Ectodermal cell (in vitro differentiated cells): ENCODE data around the gene IFI44L.

Source experiments
- H3K27ac ChIP-seq: 2 replicates; pipeline ENCODE4 v1.7.0; 2013; ENCODE audit warnings: mild to moderate bottlenecking, low read depth, low read length; ENCODE audit not compliant: insufficient read depth, poor library complexity, severe bottlenecking
- H3K27me3 ChIP-seq: 2 replicates; pipeline ENCODE4 v1.7.0; 2013; ENCODE audit warnings: mild to moderate bottlenecking, low read length; ENCODE audit not compliant: insufficient read depth, control insufficient read depth, poor library complexity, severe bottlenecking
- H3K36me3 ChIP-seq: one replicate; pipeline ENCODE4 v1.7.0; 2013; ENCODE audit warnings: low read length; ENCODE audit not compliant: control insufficient read depth, insufficient read depth
- H3K4me1 ChIP-seq: one replicate; pipeline ENCODE4 v1.7.0; 2013; ENCODE audit warnings: low read length; ENCODE audit not compliant: control insufficient read depth, insufficient read depth
- H3K4me3 ChIP-seq: 2 replicates; pipeline ENCODE4 v1.7.0; 2013; ENCODE audit warnings: low read depth, low read length, control low read depth; ENCODE audit not compliant: insufficient read depth
- H3K9me3 ChIP-seq: 2 replicates; pipeline ENCODE4 v1.7.0; 2013; ENCODE audit warnings: mild to moderate bottlenecking, low read length, moderate library complexity; ENCODE audit not compliant: control insufficient read depth
- WGBS, 2 experiments: methylation state at CpG; one replicate each; pipeline ENCODE4 v1.1.7; 2013; ENCODE audit warnings: missing lambda C conversion rate in 2 of 2; 5-methylcytosine and 5-hydroxymethylcytosine counted together

Gene IFI44L

GRCh38 chr1:78681265-78681664, 61.0 kb downstream of the IFI44L start:
- Histone ChIP-seq H3K27me3 (no peaks in the 10 kb centered on the region), H3K4me3 (no peak overlapping the region), H3K9me3 (no peaks in the 10 kb centered on the region), H3K36me3 (no peaks in the 10 kb centered on the region), H3K4me1 (no peaks in the 10 kb centered on the region), H3K27ac (no peak overlapping the region)
- 87 to 100% methylated on average over 2 of the region's 2 CpGs for WGBS, 2 experiments

GRCh38 chr1:78682496-78682895, 62.2 kb downstream of the IFI44L start:
- Histone ChIP-seq H3K4me3 (no peak overlapping the region), H3K27ac (no peak overlapping the region), H3K27me3 (no peaks in the 10 kb centered on the region), H3K9me3 (no peaks in the 10 kb centered on the region), H3K4me1 (no peaks in the 10 kb centered on the region), H3K36me3 (no peaks in the 10 kb centered on the region)
- WGBS, 2 experiments, result 81 to 83% methylated on average over 3 of the region's 3 CpGs

GRCh38 chr1:78683079-78683478, 62.8 kb downstream of the IFI44L start:
- Histone ChIP-seq H3K27ac (no peak overlapping the region), H3K36me3 (no peaks in the 10 kb centered on the region), H3K4me3 (no peak overlapping the region), H3K9me3 (no peaks in the 10 kb centered on the region), H3K4me1 (no peaks in the 10 kb centered on the region), H3K27me3 (no peaks in the 10 kb centered on the region)
- 86 to 97% methylated on average over 2 of the region's 2 CpGs for WGBS, 2 experiments

GRCh38 chr1:78687315-78687714, 67.1 kb downstream of the IFI44L start:
- H3K4me3 ChIP-seq, result no peak overlapping the region
- WGBS, 2 experiments, result 90 to 92% methylated on average over 1 of the region's 1 CpG
- no peaks in the 10 kb centered on the region for H3K4me1 ChIP-seq
- H3K27me3 ChIP-seq, result no peaks in the 10 kb centered on the region
- no peak overlapping the region for H3K27ac ChIP-seq
- H3K36me3 ChIP-seq, result no peaks in the 10 kb centered on the region
- no peaks in the 10 kb centered on the region for H3K9me3 ChIP-seq

DNA sequence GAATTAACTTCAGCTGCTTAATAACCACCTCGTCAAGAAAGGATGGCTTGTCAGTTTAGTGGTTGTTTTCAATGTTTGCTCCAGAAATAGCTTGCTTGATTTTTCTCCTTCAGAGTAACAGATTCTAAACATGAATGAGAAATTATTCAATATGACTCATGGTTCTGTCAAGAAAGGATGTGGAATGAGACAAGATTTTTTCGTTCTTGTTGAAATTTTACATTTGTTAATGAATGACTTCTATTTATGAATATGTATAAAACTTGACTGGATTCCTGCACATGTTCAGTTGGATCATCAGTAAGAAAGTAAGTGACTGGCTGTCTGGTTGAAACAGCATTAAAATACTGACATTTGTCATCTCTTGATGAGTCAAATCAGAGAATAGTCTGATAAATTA, 67.7 kb downstream of the IFI44L start:
- Histone ChIP-seq H3K4me3 (no peak overlapping the region), H3K4me1 (no peaks in the 10 kb centered on the region), H3K27ac (no peak overlapping the region), H3K36me3 (no peaks in the 10 kb centered on the region), H3K9me3 (no peaks in the 10 kb centered on the region), H3K27me3 (no peaks in the 10 kb centered on the region)
- 89 to 94% methylated on average over 1 to 2 of the region's 2 CpGs for WGBS, 2 experiments

GRCh38 chr1:78688697-78689096, 68.4 kb downstream of the IFI44L start:
- Histone ChIP-seq H3K4me1 (no peaks in the 10 kb centered on the region), H3K9me3 (no peaks in the 10 kb centered on the region), H3K4me3 (no peak overlapping the region), H3K27me3 (no peaks in the 10 kb centered on the region), H3K27ac (no peak overlapping the region), H3K36me3 (no peaks in the 10 kb centered on the region)

DNA sequence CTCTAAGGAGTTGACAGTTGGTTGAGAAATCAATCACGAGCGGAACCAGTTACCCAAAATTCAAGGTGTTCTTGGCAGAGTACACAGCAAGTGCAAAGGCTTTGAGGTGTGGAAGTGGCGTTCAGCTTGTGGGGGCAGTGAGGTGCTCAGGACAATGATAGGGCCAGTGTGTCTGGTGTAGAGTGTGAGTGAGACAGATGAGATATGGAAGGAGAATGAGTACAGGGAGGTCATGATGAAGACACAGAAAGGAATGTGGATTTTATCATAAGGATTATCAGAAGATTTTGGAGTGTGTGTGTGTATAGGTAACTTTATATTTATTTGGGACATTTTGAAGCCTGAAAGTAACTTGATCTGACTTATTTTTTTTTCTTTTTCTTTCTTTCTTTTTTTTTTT, 70.3 kb downstream of the IFI44L start:
- Histone ChIP-seq H3K4me3 (no peak overlapping the region), H3K9me3 (no peaks in the 10 kb centered on the region), H3K27me3 (no peaks in the 10 kb centered on the region), H3K4me1 (no peaks in the 10 kb centered on the region), H3K27ac (no peak overlapping the region), H3K36me3 (no peaks in the 10 kb centered on the region)
- 92 to 97% methylated on average over 3 of the region's 3 CpGs for WGBS, 2 experiments

DNA sequence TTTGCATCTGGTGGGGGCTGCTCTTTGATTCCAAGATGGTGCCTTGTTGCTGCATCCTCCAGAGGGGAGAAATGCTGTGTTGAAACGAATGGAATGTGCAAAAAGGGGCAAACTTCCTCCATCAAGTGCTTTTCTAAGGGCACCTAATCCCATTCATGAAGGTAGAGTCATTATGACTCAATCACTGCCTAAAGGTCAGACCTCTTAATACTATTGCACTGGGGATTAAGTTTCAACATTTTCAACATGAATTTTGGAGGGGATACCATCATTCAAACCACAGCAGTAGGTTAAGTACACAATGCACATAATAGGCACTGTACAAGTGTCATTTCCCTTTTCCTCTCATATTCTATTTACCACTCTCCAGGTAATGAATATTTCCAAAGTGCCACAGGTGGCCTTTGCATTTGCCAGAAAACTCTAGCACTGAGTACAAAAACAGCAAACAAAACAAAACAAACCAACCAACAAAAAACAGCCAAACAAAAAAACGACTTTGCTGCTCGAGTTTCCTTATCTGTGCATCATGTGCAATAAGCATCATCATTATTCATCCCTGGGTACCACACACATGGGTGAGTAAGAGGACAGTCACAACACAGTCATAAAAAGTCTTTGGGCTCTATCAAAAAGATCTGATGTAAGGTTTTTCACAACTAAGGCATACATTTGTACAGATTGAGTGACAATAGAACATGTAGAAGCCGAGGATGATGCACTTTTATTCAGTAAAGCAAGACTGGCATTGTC, 71.9 kb downstream of the IFI44L start:
- Histone ChIP-seq H3K27ac (no peak overlapping the region), H3K9me3 (no peaks in the 10 kb centered on the region), H3K27me3 (no peaks in the 10 kb centered on the region), H3K36me3 (no peaks in the 10 kb centered on the region), H3K4me1 (no peaks in the 10 kb centered on the region), H3K4me3 (no peak overlapping the region)
- WGBS, 2 experiments, result 80 to 85% methylated on average over 4 of the region's 4 CpGs
